Caco-2 (cell line): ENCODE results near the gene ATXN7. TPM values are rescaled to one million over a fixed set of nuclear protein-coding genes. Genes with fewer than 3 reads are reported as not detected.

Source experiments
- BruUV-seq: library from RNA; stranded (reverse); fragments of 400-500 nt; replicated peaks from 2 replicates; lab custom pipeline; 2021; lab: Mats Ljungman, UMichigan
- CTCF ChIA-PET: fragments of 300-600 bp; sonication (Branson Sonifier 250); formaldehyde crosslinking; loops from one replicate; lab custom pipeline; 2022; ENCODE audit warnings: antibody characterized with exemption; lab: Charles Lee
- POLR2A ChIA-PET: fragments of 300-600 bp; sonication (Branson Sonifier 250); formaldehyde crosslinking; loops from one replicate; lab custom pipeline; 2022; ENCODE audit warnings: antibody characterized with exemption; lab: Charles Lee
- DNase-seq, 2 experiments: peaks; one replicate each; pipeline versions ENCODE4 v3.0.0 to v3.0.0-alpha.2; 2020 to 2022
- H3K27me3 ChIP-seq: replicated peaks from 2 replicates; pipeline ENCODE4 v1.6.0; 2011; ENCODE audit warnings: low read length; ENCODE audit not compliant: control insufficient read depth, insufficient read depth
- H3K36me3 ChIP-seq: 2 replicates; pipeline ENCODE4 v1.5.1; 2011; ENCODE audit warnings: low read length; ENCODE audit not compliant: control insufficient read depth, insufficient read depth
- H3K4me1 ChIP-seq: fragments of 250-450 bp; sonication (Bioruptor Pico); 2 replicates; pipeline ENCODE4 v1.5.1; 2020; ENCODE audit warnings: mild to moderate bottlenecking
- H3K4me3 ChIP-seq: 2 replicates; pipeline ENCODE4 v1.5.1; 2011; ENCODE audit warnings: low read depth, mild to moderate bottlenecking, control low read depth, low read length
- H3K9me3 ChIP-seq: fragments of 250-450 bp; sonication (Bioruptor Pico); 2 replicates; pipeline ENCODE4 v1.5.1; 2020; ENCODE audit warnings: mild to moderate bottlenecking, moderate library complexity
- H3K27ac Mint-ChIP-seq: one replicate; pipeline ENCODE4 v1.8.0; 2022; ENCODE audit warnings: mixed read lengths; ENCODE audit not compliant: unreplicated experiment
- H3K27me3 Mint-ChIP-seq: one replicate; pipeline ENCODE4 v1.8.0; 2022; ENCODE audit warnings: mixed read lengths; ENCODE audit not compliant: insufficient read depth, unreplicated experiment
- H3K36me3 Mint-ChIP-seq: one replicate; pipeline ENCODE4 v1.8.0; 2022; ENCODE audit warnings: mild to moderate bottlenecking, mixed read lengths; ENCODE audit not compliant: insufficient read depth, unreplicated experiment
- H3K4me1 Mint-ChIP-seq: one replicate; pipeline ENCODE4 v1.8.0; 2022; ENCODE audit warnings: low read depth, mixed read lengths; ENCODE audit not compliant: unreplicated experiment
- H3K4me3 Mint-ChIP-seq: one replicate; pipeline ENCODE4 v1.8.0; 2022; ENCODE audit warnings: mild to moderate bottlenecking, moderate library complexity, mixed read lengths; ENCODE audit not compliant: unreplicated experiment
- H3K9me3 Mint-ChIP-seq: one replicate; pipeline ENCODE4 v1.8.0; 2022; ENCODE audit warnings: mixed read lengths; ENCODE audit not compliant: unreplicated experiment
- intact Hi-C: fragments of 100-400 bp; cut with micrococcal nuclease; formaldehyde crosslinking; loops from one replicate; pipeline ENCODE4 v1.10.0; 2022; ENCODE audit not compliant: unreplicated experiment
- total RNA-seq: library from RNA; stranded (reverse); gene quantifications from 2 replicates; pipeline ENCODE4 v1.2.3, GENCODE V29; 2022
- TF ChIP-seq, protein P1 (sequence below), 2 experiments: fragments of 200-600 bp in 1 of 2; IDR thresholded peaks; 1 replicate in 1 of 2; 2 replicates in 1 of 2; pipeline versions ENCODE4 v1.5.1 to v1.8.0; 2011 to 2022; ENCODE audit warnings: antibody characterized with exemption in 1 of 2, control low read depth in 1 of 2, inconsistent platforms in 1 of 2, low read depth in 1 of 2, low read length in 1 of 2, mild to moderate bottlenecking in 1 of 2, moderate library complexity in 1 of 2; ENCODE audit not compliant: insufficient read depth in 1 of 2, severe bottlenecking in 1 of 2, unreplicated experiment in 1 of 2

The ATXN7 gene
- total RNA-seq, 1 experiment from 2014 or later: 22.5 TPM

DNA sequence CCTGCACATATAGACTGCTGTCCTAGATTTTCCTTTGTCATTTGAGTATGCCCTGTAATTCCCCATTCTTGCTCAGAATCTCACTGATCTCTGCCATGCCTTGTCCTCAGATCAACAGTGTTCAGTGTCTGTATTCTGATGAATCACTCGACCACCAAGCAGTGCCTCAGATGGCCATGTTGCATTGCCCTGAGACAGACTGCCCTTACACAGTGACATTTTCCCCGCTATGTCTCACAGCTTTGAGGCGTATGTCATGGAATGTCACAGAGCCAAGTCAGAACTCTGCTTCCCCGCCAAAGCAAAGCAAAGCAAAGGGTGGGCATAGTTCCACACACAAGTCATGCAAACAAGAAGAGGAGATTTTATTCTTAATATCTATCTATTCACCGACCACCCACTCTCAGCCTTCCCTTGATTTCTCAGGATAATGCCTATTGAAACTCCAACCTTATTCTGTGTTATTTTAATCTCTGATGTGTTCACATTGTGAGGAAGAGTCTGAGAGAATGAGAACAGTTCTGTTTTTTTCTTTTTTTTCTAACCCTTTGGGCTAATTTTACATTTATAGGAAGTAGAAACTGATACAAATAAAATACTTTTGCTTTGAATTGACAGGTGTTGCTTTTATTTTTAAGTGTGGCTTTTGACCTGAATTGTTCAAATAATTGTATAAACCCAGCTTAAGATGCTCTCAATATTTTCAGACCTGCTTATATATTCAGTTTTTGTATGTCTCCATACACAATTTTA, 176.5 kb downstream of the ATXN7 start:
- TF ChIP-seq, protein P1, sequence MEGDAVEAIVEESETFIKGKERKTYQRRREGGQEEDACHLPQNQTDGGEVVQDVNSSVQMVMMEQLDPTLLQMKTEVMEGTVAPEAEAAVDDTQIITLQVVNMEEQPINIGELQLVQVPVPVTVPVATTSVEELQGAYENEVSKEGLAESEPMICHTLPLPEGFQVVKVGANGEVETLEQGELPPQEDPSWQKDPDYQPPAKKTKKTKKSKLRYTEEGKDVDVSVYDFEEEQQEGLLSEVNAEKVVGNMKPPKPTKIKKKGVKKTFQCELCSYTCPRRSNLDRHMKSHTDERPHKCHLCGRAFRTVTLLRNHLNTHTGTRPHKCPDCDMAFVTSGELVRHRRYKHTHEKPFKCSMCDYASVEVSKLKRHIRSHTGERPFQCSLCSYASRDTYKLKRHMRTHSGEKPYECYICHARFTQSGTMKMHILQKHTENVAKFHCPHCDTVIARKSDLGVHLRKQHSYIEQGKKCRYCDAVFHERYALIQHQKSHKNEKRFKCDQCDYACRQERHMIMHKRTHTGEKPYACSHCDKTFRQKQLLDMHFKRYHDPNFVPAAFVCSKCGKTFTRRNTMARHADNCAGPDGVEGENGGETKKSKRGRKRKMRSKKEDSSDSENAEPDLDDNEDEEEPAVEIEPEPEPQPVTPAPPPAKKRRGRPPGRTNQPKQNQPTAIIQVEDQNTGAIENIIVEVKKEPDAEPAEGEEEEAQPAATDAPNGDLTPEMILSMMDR (IDR thresholded peaks at IDR 0.05; ENCODE audit: insufficient read depth in 1 of 2, low read depth in 1 of 2, low read length in 1 of 2, severe bottlenecking in 1 of 2, unreplicated experiment in 1 of 2): no peak
- intact Hi-C loops: loop anchor here (10.0 kb wide), 1 partner anchor 215 kb away; no protein-coding TSS in a partner anchor
- DNase-seq: no peak
- Histone ChIP-seq H3K4me1 (no peaks in the 10 kb centered on the region), H3K9me3 (no peaks in the 10 kb centered on the region), H3K27me3 (no peaks in the 10 kb centered on the region), H3K4me3 (no peak overlapping the region), H3K36me3 (no peaks in the 10 kb centered on the region)
- CTCF ChIA-PET: no interaction called here
- Mint-ChIP-seq H3K36me3 (no peaks in the 10 kb centered on the region), H3K4me1 (no peaks in the 10 kb centered on the region), H3K27me3 (no peaks in the 10 kb centered on the region), H3K27ac (no peak overlapping the region), H3K9me3 (peaks cover 6% of the 10 kb centered on the region), H3K4me3 (no peak overlapping the region)
- no TSS peak for BruUV-seq
- POLR2A ChIA-PET: no interaction called here

DNA sequence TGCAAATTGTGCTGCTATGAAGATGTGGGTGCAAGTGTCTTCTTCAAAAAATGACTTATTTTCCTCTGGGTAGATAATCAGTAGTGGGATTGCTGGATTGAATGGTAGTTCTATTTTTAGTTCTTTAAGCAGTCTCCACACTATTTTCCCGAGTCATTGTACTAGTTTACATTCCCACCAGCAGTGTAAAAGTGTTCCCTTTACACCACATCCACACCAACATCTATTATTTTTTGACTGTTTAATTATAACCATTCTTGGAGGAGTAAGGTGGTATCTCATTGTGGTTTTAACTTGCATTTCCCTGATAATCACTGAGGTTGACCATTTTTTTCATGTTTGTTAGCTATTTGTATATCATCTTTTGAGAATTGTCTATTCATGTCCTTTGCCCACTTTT, 179.3 kb downstream of the ATXN7 start:
- no peaks in the 10 kb centered on the region for H3K36me3 ChIP-seq
- ChIA-PET POLR2A (no interaction called here), CTCF (no interaction called here)
- intact Hi-C loops: no loop called here
- TF ChIP-seq, protein P1 (IDR thresholded peaks at IDR 0.05; ENCODE audit: insufficient read depth in 1 of 2, low read depth in 1 of 2, low read length in 1 of 2, severe bottlenecking in 1 of 2, unreplicated experiment in 1 of 2): no peak
- no peaks in the 10 kb centered on the region for H3K4me1 ChIP-seq
- no peak for DNase-seq
- H3K4me1 Mint-ChIP-seq: no peaks in the 10 kb centered on the region
- H3K27ac Mint-ChIP-seq: no peak overlapping the region
- no TSS peak for BruUV-seq
- no peaks in the 10 kb centered on the region for H3K36me3 Mint-ChIP-seq
- no peak overlapping the region for H3K4me3 Mint-ChIP-seq
- H3K9me3 Mint-ChIP-seq: no peaks in the 10 kb centered on the region
- no peak overlapping the region for H3K4me3 ChIP-seq
- H3K9me3 ChIP-seq: no peaks in the 10 kb centered on the region
- H3K27me3 ChIP-seq: no peaks in the 10 kb centered on the region
- H3K27me3 Mint-ChIP-seq: no peaks in the 10 kb centered on the region

GRCh38 chr3:64046592-64046991, 182.9 kb downstream of the ATXN7 start:
- Mint-ChIP-seq H3K4me3 (no peak overlapping the region), H3K9me3 (no peaks in the 10 kb centered on the region), H3K27me3 (no peaks in the 10 kb centered on the region), H3K27ac (no peak overlapping the region), H3K4me1 (peaks cover 6% of the 10 kb centered on the region), H3K36me3 (no peaks in the 10 kb centered on the region)
- no peak for DNase-seq
- ChIA-PET CTCF (no interaction called here), POLR2A (no interaction called here)
- Histone ChIP-seq H3K4me1 (no peaks in the 10 kb centered on the region), H3K27me3 (no peaks in the 10 kb centered on the region), H3K4me3 (no peak overlapping the region), H3K9me3 (no peaks in the 10 kb centered on the region), H3K36me3 (no peaks in the 10 kb centered on the region)
- TF ChIP-seq, protein P1 (IDR thresholded peaks at IDR 0.05; ENCODE audit: insufficient read depth in 1 of 2, low read depth in 1 of 2, low read length in 1 of 2, severe bottlenecking in 1 of 2, unreplicated experiment in 1 of 2): no peak
- BruUV-seq: no TSS peak
- intact Hi-C loops: no loop called here
